ENCODE data around the gene NT5C2. TPM values are rescaled to one million over a fixed set of nuclear protein-coding genes. Genes with fewer than 3 reads are reported as not detected.

The NT5C2 gene
- total and polyA plus RNA-seq, 2 of the 4 experiments (the other 2 are of a cell fraction): 60.0 to 65.1 TPM

DNA sequence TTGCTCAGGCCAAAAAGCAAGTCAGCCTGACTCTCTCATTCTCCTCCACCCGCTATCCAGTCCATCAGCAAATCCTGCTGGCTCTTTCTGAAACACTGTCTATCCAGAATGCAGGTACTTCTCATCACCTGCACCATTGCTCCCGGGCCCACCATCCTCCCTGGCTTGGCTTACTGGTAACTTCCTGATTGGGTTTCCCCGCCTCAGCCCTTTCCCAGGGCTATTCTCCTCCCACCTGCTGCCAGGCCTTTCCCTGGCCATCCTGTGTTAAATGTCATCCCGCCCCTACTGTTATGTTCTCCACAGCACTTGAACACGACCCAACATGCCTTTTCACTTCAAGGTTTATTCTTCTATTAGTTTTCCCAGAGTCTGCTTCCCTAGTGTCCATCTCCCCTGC is 150.9 kb downstream of the NT5C2 start:
- Histone ChIP-seq H2BK120ac (ENCODE audit: low read depth, low read length) (peak overlapping the region; percentile 98), H3K14ac (replicated peaks; ENCODE audit: low read depth, low read length) (peak overlapping the region; percentile 96), H2AFZ (replicated peaks; ENCODE audit: low read length, poor library complexity) (no peak overlapping the region), H4K5ac (ENCODE audit: low read depth, low read length) (peak overlapping the region; percentile 79), H3K27ac (ENCODE audit: insufficient read depth, low read length) (no peak overlapping the region; the same call in 1 of the 2 replicates), H2BK15ac (ENCODE audit: low read depth, low read length) (peak overlapping the region; percentile 97; the same call in 2 of the 3 replicates), H3K4me2 (ENCODE audit: low read depth, low read length) (no peak overlapping the region), H3K9me3 (ENCODE audit: control insufficient read depth, insufficient read depth, low read length) (no peaks in the 10 kb centered on the region), H3K56ac (ENCODE audit: extremely low read depth, insufficient read depth, low read length) (no peak overlapping the region), H3K27me3 (ENCODE audit: control insufficient read depth, insufficient read depth, low read length) (no peaks in the 10 kb centered on the region), H3K4me3 (ENCODE audit: insufficient read depth, low read depth, low read length) (no peak overlapping the region), H2BK20ac (ENCODE audit: low read depth, low read length) (peak overlapping the region; percentile 97), H3K79me1 (ENCODE audit: low read depth in 1 of 2, low read length in 2 of 2) (peaks cover 31 to 68% of the 10 kb centered on the region in 2 experiments; a peak in 3 of 4 replicates), H2BK5ac (ENCODE audit: low read depth, low read length, poor library complexity, severe bottlenecking) (peak overlapping the region; percentile 96), H2AK9ac (replicated peaks; ENCODE audit: low read depth, low read length, poor library complexity) (peak overlapping the region; percentile 68), H4K20me1 (ENCODE audit: insufficient read depth, low read length) (no peaks in the 10 kb centered on the region), H2AK5ac (ENCODE audit: low read depth, low read length) (peak overlapping the region; percentile 62), H4K8ac (ENCODE audit: low read depth in 2 of 2, low read length in 2 of 2) (peak overlapping the region; percentile 14 to 88; a peak in 3 of 4 replicates), H3K23ac (ENCODE audit: low read depth, low read length) (peak overlapping the region; percentile 58; the same call in 1 of the 2 replicates), H3K36me3 (ENCODE audit: control insufficient read depth, insufficient read depth, low read length) (no peaks in the 10 kb centered on the region), H3K9me1 (ENCODE audit: insufficient read depth, low read length) (peaks cover 38% of the 10 kb centered on the region), H3K4me1 (ENCODE audit: control insufficient read depth, insufficient read depth, low read length) (peaks cover 50% of the 10 kb centered on the region), H3K4ac (ENCODE audit: low read depth, low read length) (peak overlapping the region; percentile 96), H3K9ac (ENCODE audit: low read depth, low read length) (no peak overlapping the region), H4K91ac (ENCODE audit: insufficient read depth, low read depth, low read length) (peak overlapping the region; percentile 90), H3K18ac (ENCODE audit: low read depth, low read length) (peak overlapping the region; percentile 85)
- no peak for DNase-seq
- CTCF ChIA-PET: no interaction called here
- TF ChIP-seq RFX5 (IDR thresholded peaks at IDR 0.05; ENCODE audit: low read depth, low read length): no peak
- TF ChIP-seq, protein P1, sequence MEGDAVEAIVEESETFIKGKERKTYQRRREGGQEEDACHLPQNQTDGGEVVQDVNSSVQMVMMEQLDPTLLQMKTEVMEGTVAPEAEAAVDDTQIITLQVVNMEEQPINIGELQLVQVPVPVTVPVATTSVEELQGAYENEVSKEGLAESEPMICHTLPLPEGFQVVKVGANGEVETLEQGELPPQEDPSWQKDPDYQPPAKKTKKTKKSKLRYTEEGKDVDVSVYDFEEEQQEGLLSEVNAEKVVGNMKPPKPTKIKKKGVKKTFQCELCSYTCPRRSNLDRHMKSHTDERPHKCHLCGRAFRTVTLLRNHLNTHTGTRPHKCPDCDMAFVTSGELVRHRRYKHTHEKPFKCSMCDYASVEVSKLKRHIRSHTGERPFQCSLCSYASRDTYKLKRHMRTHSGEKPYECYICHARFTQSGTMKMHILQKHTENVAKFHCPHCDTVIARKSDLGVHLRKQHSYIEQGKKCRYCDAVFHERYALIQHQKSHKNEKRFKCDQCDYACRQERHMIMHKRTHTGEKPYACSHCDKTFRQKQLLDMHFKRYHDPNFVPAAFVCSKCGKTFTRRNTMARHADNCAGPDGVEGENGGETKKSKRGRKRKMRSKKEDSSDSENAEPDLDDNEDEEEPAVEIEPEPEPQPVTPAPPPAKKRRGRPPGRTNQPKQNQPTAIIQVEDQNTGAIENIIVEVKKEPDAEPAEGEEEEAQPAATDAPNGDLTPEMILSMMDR (conservative IDR thresholded peaks at IDR 0.05; ENCODE audit: low read depth, low read length): no peak
- TF ChIP-seq POLR2A (IDR thresholded peaks at IDR 0.05; ENCODE audit: low read depth, low read length): no peak
- no peak for TF ChIP-seq MAFK (IDR thresholded peaks at IDR 0.05; ENCODE audit: low read depth, low read length)
- TF ChIP-seq, protein P2, sequence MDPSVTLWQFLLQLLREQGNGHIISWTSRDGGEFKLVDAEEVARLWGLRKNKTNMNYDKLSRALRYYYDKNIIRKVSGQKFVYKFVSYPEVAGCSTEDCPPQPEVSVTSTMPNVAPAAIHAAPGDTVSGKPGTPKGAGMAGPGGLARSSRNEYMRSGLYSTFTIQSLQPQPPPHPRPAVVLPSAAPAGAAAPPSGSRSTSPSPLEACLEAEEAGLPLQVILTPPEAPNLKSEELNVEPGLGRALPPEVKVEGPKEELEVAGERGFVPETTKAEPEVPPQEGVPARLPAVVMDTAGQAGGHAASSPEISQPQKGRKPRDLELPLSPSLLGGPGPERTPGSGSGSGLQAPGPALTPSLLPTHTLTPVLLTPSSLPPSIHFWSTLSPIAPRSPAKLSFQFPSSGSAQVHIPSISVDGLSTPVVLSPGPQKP (IDR thresholded peaks at IDR 0.05; ENCODE audit: borderline replicate concordance, low read depth, low read length): no peak
- TF ChIP-seq BHLHE40 (IDR thresholded peaks at IDR 0.05; ENCODE audit: low read depth, low read length): no peak
- TF ChIP-seq SMC3 (IDR thresholded peaks at IDR 0.05; ENCODE audit: low read depth, low read length): no peak
- TF ChIP-seq MAZ (IDR thresholded peaks at IDR 0.05; ENCODE audit: borderline replicate concordance, low read depth, low read length): no peak
- no peak for TF ChIP-seq MXI1 (IDR thresholded peaks at IDR 0.05; ENCODE audit: borderline replicate concordance, low read depth, low read length)
- no peak for TF ChIP-seq CHD1 (IDR thresholded peaks at IDR 0.05; ENCODE audit: low read depth, low read length)
- no peak for TF ChIP-seq FOS (IDR thresholded peaks at IDR 0.05; ENCODE audit: low read depth, low read length)
- no peak for TF ChIP-seq NFE2L2 (IDR thresholded peaks at IDR 0.05; ENCODE audit: low read depth, low read length)
- no peak for TF ChIP-seq RCOR1 (IDR thresholded peaks at IDR 0.05; ENCODE audit: insufficient replicate concordance, low read length)
- TF ChIP-seq, protein P3, sequence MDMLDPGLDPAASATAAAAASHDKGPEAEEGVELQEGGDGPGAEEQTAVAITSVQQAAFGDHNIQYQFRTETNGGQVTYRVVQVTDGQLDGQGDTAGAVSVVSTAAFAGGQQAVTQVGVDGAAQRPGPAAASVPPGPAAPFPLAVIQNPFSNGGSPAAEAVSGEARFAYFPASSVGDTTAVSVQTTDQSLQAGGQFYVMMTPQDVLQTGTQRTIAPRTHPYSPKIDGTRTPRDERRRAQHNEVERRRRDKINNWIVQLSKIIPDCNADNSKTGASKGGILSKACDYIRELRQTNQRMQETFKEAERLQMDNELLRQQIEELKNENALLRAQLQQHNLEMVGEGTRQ (IDR thresholded peaks at IDR 0.05; ENCODE audit: low read depth, low read length): no peak
- no peak for TF ChIP-seq CEBPB (IDR thresholded peaks at IDR 0.05; ENCODE audit: low read depth, low read length)
- TF ChIP-seq RAD21 (IDR thresholded peaks at IDR 0.05; ENCODE audit: low read length): no peak
- WGBS, 2 experiments (ENCODE audit: extremely low coverage in 2 of 2, insufficient read length in 1 of 2): 89% methylated on average over 3 of the region's 5 CpGs; no CpG with 5 or more reads in 1 of the 2 experiments
- intact Hi-C loops (cut with micrococcal nuclease) (loop anchor here (10.0 kb wide), 1 partner anchor 47 kb away; no protein-coding TSS in a partner anchor), dilution Hi-C loops (cut with HindIII; ENCODE audit: low sequenced_read_pairs, unreplicated experiment) (no loop called here), in situ Hi-C loops (cut with MboI; ENCODE audit: low sequenced_read_pairs) (loop anchor here (5.0 kb wide), 1 partner anchor 50 kb away; no protein-coding TSS in a partner anchor)
- POLR2A ChIA-PET (ENCODE audit: unreplicated experiment): no interaction called here
- ATAC-seq (ENCODE audit: low read depth): no peak
- BruUV-seq (replicated peaks): no TSS peak

Data from IMR-90 (cell line).